Osteocyte (in vitro differentiated cells): Measurements from ENCODE around the gene SIGLEC11. TPM values are rescaled to one million over a fixed set of nuclear protein-coding genes. Genes with fewer than 3 reads are reported as not detected.

Experiments used
- DNase-seq: peaks from one replicate; pipeline ENCODE4 v3.0.0; 2021; ENCODE audit warnings: mixed read lengths; ENCODE audit not compliant: unreplicated experiment; ENCODE audit errors: extremely low spot score
- H3K27ac Mint-ChIP-seq: one replicate; pipeline ENCODE4 v1.8.0; 2021; ENCODE audit warnings: mild to moderate bottlenecking, mixed read lengths; ENCODE audit not compliant: unreplicated experiment
- H3K27me3 Mint-ChIP-seq: one replicate; pipeline ENCODE4 v1.8.0; 2021; ENCODE audit warnings: mixed read lengths; ENCODE audit not compliant: unreplicated experiment
- H3K36me3 Mint-ChIP-seq: one replicate; pipeline ENCODE4 v1.8.0; 2021; ENCODE audit warnings: mixed read lengths; ENCODE audit not compliant: unreplicated experiment
- H3K4me1 Mint-ChIP-seq: one replicate; pipeline ENCODE4 v1.8.0; 2021; ENCODE audit warnings: mixed read lengths; ENCODE audit not compliant: unreplicated experiment
- H3K4me3 Mint-ChIP-seq: one replicate; pipeline ENCODE4 v1.8.0; 2021; ENCODE audit warnings: mild to moderate bottlenecking, moderate library complexity, mixed read lengths; ENCODE audit not compliant: unreplicated experiment
- H3K9me3 Mint-ChIP-seq: one replicate; pipeline ENCODE4 v1.8.0; 2021; ENCODE audit warnings: mixed read lengths; ENCODE audit not compliant: unreplicated experiment
- total RNA-seq: library from RNA; stranded (reverse); gene quantifications from 2 replicates; pipeline ENCODE4 v1.2.1, GENCODE V29; 2021
- TF ChIP-seq, protein P1 (sequence below): fragments of 200-600 bp; sonication (generic); IDR thresholded peaks from 2 replicates; pipeline ENCODE4 v1.5.0; 2021; ENCODE audit warnings: antibody characterized with exemption, mild to moderate bottlenecking, moderate library complexity

SIGLEC11 gene
- total RNA-seq, 1 donor from 2014 or later = not detected

DNA sequence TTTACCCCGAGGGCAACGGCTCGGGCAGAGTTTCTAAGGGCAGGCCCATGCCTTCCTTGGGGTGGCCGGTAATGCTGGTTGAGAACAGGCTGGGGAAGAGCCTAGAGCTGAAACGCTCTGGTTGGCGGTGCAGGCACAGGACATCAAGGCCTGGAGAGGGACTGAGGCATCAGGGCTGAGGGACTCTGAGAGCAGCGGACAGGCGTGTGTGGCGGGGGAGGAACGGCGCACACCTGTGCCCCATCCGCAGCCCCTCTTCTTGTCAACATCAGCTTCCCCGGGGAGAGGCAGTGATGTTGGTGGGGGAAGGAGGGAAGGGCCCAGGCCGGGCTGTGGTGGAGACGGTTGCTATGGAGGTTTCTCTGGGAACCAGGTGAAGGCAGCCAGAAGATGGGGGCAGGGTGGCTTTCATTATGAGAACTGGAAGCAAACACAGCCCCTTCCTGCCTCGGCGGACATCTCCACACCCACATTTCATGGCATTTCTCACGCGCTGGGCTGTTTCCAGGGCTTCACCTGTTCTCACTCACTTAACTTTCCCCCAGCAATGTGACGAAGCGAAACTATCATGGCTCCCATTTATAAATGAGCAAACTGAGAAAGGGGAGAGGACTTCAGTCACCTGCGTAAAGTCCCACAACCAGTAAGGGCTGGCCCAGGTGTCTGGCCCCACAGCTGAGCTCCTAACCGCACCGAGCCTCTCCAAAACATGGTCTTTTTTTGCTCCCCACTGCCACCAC is 40.2 kb downstream of the SIGLEC11 start:
- no peak for DNase-seq
- TF ChIP-seq, protein P1, sequence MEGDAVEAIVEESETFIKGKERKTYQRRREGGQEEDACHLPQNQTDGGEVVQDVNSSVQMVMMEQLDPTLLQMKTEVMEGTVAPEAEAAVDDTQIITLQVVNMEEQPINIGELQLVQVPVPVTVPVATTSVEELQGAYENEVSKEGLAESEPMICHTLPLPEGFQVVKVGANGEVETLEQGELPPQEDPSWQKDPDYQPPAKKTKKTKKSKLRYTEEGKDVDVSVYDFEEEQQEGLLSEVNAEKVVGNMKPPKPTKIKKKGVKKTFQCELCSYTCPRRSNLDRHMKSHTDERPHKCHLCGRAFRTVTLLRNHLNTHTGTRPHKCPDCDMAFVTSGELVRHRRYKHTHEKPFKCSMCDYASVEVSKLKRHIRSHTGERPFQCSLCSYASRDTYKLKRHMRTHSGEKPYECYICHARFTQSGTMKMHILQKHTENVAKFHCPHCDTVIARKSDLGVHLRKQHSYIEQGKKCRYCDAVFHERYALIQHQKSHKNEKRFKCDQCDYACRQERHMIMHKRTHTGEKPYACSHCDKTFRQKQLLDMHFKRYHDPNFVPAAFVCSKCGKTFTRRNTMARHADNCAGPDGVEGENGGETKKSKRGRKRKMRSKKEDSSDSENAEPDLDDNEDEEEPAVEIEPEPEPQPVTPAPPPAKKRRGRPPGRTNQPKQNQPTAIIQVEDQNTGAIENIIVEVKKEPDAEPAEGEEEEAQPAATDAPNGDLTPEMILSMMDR = no peak
- peaks cover 4% of the 10 kb centered on the region for H3K4me1 Mint-ChIP-seq
- H3K9me3 Mint-ChIP-seq = no peaks in the 10 kb centered on the region
- no peak overlapping the region for H3K27ac Mint-ChIP-seq
- H3K4me3 Mint-ChIP-seq = no peak overlapping the region
- H3K27me3 Mint-ChIP-seq = no peaks in the 10 kb centered on the region
- H3K36me3 Mint-ChIP-seq = peaks cover 24% of the 10 kb centered on the region

- no peak overlapping the region for H3K4me3 Mint-ChIP-seq
- H3K4me1 Mint-ChIP-seq = no peaks in the 10 kb centered on the region
- H3K27ac Mint-ChIP-seq = no peak overlapping the region
- H3K27me3 Mint-ChIP-seq = no peaks in the 10 kb centered on the region
- peaks cover 33% of the 10 kb centered on the region for H3K36me3 Mint-ChIP-seq
- DNase-seq = no peak
- H3K9me3 Mint-ChIP-seq = peaks cover 3% of the 10 kb centered on the region
- TF ChIP-seq, protein P1 = no peak
Observed at GRCh38 chr19:49918089-49918488, 42.9 kb downstream of the SIGLEC11 start.

- TF ChIP-seq, protein P1 = no peak
- Mint-ChIP-seq H3K27me3 (no peaks in the 10 kb centered on the region), H3K9me3 (peaks cover 3% of the 10 kb centered on the region), H3K36me3 (peaks cover 34% of the 10 kb centered on the region), H3K4me1 (no peaks in the 10 kb centered on the region), H3K27ac (no peak overlapping the region), H3K4me3 (no peak overlapping the region)
- DNase-seq = no peak
Observed at GRCh38 chr19:49916839-49917733, 43.9 kb downstream of the SIGLEC11 start.

DNA sequence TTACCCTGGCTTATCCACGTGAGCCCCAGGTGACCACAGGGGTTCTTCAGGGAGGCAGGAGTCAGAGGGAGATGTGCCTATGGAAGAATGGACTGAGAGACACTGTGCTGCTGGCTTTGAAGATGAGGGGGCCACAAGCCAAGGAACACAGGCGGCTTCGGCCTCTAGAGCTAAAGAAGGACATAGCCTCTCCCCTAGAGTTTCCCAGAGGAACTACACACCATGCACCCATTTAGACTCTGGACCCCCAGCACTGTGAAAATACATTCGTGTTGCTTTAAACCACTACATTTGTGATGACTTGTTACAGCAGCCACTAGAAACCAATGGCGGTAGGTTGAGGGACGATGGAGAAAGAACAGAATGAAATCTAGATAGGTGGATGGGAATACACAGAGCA is 45.7 kb downstream of the SIGLEC11 start:
- no peaks in the 10 kb centered on the region for H3K27me3 Mint-ChIP-seq
- peaks cover 31% of the 10 kb centered on the region for H3K36me3 Mint-ChIP-seq
- no peak overlapping the region for H3K4me3 Mint-ChIP-seq
- H3K9me3 Mint-ChIP-seq = peaks cover 3% of the 10 kb centered on the region
- no peak for DNase-seq
- H3K27ac Mint-ChIP-seq = no peak overlapping the region
- H3K4me1 Mint-ChIP-seq = no peaks in the 10 kb centered on the region
- TF ChIP-seq, protein P1 = no peak

DNA sequence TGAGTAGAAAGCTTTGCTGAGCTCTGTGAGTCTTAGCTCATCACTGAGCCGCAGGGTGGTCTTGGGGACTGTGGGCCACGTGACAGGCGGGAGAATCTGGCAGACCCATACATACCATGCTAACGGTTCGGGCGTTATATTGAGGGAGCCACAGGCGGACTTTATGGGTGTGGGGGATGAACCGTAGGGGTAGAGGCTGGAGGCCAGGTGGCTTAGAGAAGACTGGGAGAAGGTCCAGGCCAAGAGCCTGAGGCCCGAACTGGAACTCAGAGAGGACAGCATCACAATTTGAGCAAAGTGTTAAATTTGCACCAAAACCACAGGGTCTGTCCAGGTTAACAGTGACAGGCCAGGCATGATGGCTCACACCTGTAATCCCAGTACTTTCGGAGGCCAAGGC is 47.3 kb downstream of the SIGLEC11 start:
- DNase-seq = no peak
- H3K27me3 Mint-ChIP-seq = no peaks in the 10 kb centered on the region
- peaks cover 29% of the 10 kb centered on the region for H3K36me3 Mint-ChIP-seq
- no peaks in the 10 kb centered on the region for H3K4me1 Mint-ChIP-seq
- H3K9me3 Mint-ChIP-seq = peaks cover 3% of the 10 kb centered on the region
- TF ChIP-seq, protein P1 = no peak
- no peak overlapping the region for H3K4me3 Mint-ChIP-seq
- no peak overlapping the region for H3K27ac Mint-ChIP-seq
